PFSK-1 (cell line): Measurements from ENCODE around the gene UBL4A.

ENCODE experiments used
- FOXP2 ChIP-seq: optimal IDR thresholded peaks from 2 replicates; pipeline ENCODE3; 2011; ENCODE audit warnings: borderline replicate concordance, control low read depth, inconsistent platforms; ENCODE audit not compliant: insufficient read depth; ENCODE audit errors: extremely low read length, extremely low read depth
- POLR2AphosphoS5 ChIP-seq: IDR thresholded peaks from 2 replicates; pipeline ENCODE4 v1.6.1; 2012; ENCODE audit warnings: low read depth, mild to moderate bottlenecking, control low read depth, low read length, moderate library complexity
- REST ChIP-seq, 2 experiments: IDR thresholded peaks; 2 replicates each; pipeline versions ENCODE4 v1.6.1 to v1.8.0; 2011 to 2012; ENCODE audit warnings: low read depth in 2 of 2, low read length in 2 of 2, control low read depth in 1 of 2, inconsistent platforms in 1 of 2, mild to moderate bottlenecking in 1 of 2, moderate library complexity in 1 of 2; ENCODE audit not compliant: insufficient read depth in 1 of 2
- SIN3A ChIP-seq: IDR thresholded peaks from 2 replicates; pipeline ENCODE4 v1.6.1; 2012; ENCODE audit warnings: mild to moderate bottlenecking, low read length, moderate library complexity, borderline replicate concordance; ENCODE audit not compliant: insufficient read depth
- TAF1 ChIP-seq: IDR thresholded peaks from 2 replicates; pipeline ENCODE4 v1.6.1; 2012; ENCODE audit warnings: low read length, control low read depth, borderline replicate concordance; ENCODE audit not compliant: insufficient read depth

Gene UBL4A

GRCh38 chrX:154466036-154466435, 20.4 kb downstream of the UBL4A start:
- TF ChIP-seq TAF1: no peak
- no peak for TF ChIP-seq FOXP2
- TF ChIP-seq SIN3A: no peak
- no peak for TF ChIP-seq POLR2AphosphoS5
- no peak for TF ChIP-seq REST (IDR thresholded peaks at IDR 0.05; ENCODE audit: insufficient read depth in 1 of 2, low read depth in 2 of 2, low read length in 2 of 2)

- no peak for TF ChIP-seq REST (IDR thresholded peaks at IDR 0.05; ENCODE audit: insufficient read depth in 1 of 2, low read depth in 2 of 2, low read length in 2 of 2)
- TF ChIP-seq SIN3A: no peak
- no peak for TF ChIP-seq TAF1
- no peak for TF ChIP-seq FOXP2
- TF ChIP-seq POLR2AphosphoS5: no peak
These were observed 20.8 kb downstream of the UBL4A start for GRCh38 chrX:154465601-154466000.

GRCh38 chrX:154464806-154465365, 21.5 kb downstream of the UBL4A start:
- TF ChIP-seq TAF1: no peak
- no peak for TF ChIP-seq FOXP2
- TF ChIP-seq REST (IDR thresholded peaks at IDR 0.05; ENCODE audit: insufficient read depth in 1 of 2, low read depth in 2 of 2, low read length in 2 of 2): no peak
- TF ChIP-seq POLR2AphosphoS5: no peak
- no peak for TF ChIP-seq SIN3A

- TF ChIP-seq POLR2AphosphoS5 (no peak), REST (IDR thresholded peaks at IDR 0.05; ENCODE audit: insufficient read depth in 1 of 2, low read depth in 2 of 2, low read length in 2 of 2) (no peak), SIN3A (no peak), FOXP2 (no peak), TAF1 (no peak)
These were observed 22.7 kb downstream of the UBL4A start for GRCh38 chrX:154463611-154464220.
